Measurements from ENCODE around the gene TOX3. TPM values are rescaled to one million over a fixed set of nuclear protein-coding genes. Genes with fewer than 3 reads are reported as not detected.

Gene TOX3
- polyA plus RNA-seq, 1 donor from 2014 or later: 2.3 TPM

DNA sequence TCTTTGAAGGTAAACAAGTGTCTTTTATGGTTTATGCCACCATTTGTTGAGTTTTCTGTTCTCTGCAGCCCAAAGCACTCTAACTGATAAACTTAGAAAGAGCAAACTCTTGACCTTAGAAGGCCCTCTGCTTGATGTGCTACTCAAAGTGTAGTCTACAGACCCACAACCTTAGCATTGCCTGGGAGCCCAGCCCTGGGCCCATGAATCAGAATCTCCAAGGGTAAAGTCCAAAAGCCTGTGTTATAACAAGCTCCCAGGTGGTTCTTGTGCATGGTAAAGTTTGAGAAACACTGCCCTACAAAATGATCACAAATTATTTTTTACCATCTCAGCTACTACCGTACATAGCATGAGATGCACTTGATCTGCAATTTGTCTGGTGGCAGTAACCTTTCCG lies 6.0 kb downstream of the TOX3 start:
- Histone ChIP-seq H3K27me3 (ENCODE audit: insufficient read depth, low read depth, low read length) (no peaks in the 10 kb centered on the region), H3K9ac (ENCODE audit: low read length) (no peak overlapping the region), H3K4me3 (ENCODE audit: low read length) (no peak overlapping the region), H3K4me2 (ENCODE audit: low read length) (no peak overlapping the region), H3K79me2 (replicated peaks; ENCODE audit: insufficient read depth, low read length) (peaks cover 99% of the 10 kb centered on the region), H3F3A (ENCODE audit: insufficient read depth, low read length, poor library complexity, severe bottlenecking) (no peaks in the 10 kb centered on the region), H2AFZ (ENCODE audit: low read depth, low read length) (no peak overlapping the region), H4K20me1 (ENCODE audit: insufficient read depth) (no peaks in the 10 kb centered on the region), H3K27ac (ENCODE audit: low read length) (no peak overlapping the region), H3K9me3 (ENCODE audit: low read length) (no peaks in the 10 kb centered on the region), H3K36me3 (ENCODE audit: insufficient read depth, low read length) (no peaks in the 10 kb centered on the region), H3K9me2 (ENCODE audit: insufficient read depth, low read length) (no peaks in the 10 kb centered on the region)
- TF ChIP-seq, protein P1, sequence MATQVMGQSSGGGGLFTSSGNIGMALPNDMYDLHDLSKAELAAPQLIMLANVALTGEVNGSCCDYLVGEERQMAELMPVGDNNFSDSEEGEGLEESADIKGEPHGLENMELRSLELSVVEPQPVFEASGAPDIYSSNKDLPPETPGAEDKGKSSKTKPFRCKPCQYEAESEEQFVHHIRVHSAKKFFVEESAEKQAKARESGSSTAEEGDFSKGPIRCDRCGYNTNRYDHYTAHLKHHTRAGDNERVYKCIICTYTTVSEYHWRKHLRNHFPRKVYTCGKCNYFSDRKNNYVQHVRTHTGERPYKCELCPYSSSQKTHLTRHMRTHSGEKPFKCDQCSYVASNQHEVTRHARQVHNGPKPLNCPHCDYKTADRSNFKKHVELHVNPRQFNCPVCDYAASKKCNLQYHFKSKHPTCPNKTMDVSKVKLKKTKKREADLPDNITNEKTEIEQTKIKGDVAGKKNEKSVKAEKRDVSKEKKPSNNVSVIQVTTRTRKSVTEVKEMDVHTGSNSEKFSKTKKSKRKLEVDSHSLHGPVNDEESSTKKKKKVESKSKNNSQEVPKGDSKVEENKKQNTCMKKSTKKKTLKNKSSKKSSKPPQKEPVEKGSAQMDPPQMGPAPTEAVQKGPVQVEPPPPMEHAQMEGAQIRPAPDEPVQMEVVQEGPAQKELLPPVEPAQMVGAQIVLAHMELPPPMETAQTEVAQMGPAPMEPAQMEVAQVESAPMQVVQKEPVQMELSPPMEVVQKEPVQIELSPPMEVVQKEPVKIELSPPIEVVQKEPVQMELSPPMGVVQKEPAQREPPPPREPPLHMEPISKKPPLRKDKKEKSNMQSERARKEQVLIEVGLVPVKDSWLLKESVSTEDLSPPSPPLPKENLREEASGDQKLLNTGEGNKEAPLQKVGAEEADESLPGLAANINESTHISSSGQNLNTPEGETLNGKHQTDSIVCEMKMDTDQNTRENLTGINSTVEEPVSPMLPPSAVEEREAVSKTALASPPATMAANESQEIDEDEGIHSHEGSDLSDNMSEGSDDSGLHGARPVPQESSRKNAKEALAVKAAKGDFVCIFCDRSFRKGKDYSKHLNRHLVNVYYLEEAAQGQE (IDR thresholded peaks at IDR 0.05; ENCODE audit: borderline replicate concordance): no peak
- TF ChIP-seq POLR2AphosphoS5 (IDR thresholded peaks at IDR 0.05) (no peak), EP300 (conservative IDR thresholded peaks at IDR 0.05; ENCODE audit: poor library complexity, severe bottlenecking) (no peak), RAD21 (conservative IDR thresholded peaks at IDR 0.05) (no peak), MXI1 (conservative IDR thresholded peaks at IDR 0.05; ENCODE audit: poor library complexity, severe bottlenecking) (no peak), TAF1 (IDR thresholded peaks at IDR 0.05; ENCODE audit: low read depth) (no peak), EZH2 (IDR thresholded peaks at IDR 0.05; ENCODE audit: borderline replicate concordance, insufficient read depth, low read length, poor library complexity, severe bottlenecking) (no peak), SMC3 (conservative IDR thresholded peaks at IDR 0.05; ENCODE audit: poor library complexity) (no peak)
- TF ChIP-seq, protein P2, sequence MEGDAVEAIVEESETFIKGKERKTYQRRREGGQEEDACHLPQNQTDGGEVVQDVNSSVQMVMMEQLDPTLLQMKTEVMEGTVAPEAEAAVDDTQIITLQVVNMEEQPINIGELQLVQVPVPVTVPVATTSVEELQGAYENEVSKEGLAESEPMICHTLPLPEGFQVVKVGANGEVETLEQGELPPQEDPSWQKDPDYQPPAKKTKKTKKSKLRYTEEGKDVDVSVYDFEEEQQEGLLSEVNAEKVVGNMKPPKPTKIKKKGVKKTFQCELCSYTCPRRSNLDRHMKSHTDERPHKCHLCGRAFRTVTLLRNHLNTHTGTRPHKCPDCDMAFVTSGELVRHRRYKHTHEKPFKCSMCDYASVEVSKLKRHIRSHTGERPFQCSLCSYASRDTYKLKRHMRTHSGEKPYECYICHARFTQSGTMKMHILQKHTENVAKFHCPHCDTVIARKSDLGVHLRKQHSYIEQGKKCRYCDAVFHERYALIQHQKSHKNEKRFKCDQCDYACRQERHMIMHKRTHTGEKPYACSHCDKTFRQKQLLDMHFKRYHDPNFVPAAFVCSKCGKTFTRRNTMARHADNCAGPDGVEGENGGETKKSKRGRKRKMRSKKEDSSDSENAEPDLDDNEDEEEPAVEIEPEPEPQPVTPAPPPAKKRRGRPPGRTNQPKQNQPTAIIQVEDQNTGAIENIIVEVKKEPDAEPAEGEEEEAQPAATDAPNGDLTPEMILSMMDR (IDR thresholded peaks at IDR 0.05; ENCODE audit: poor library complexity, severe bottlenecking): no peak

DNA sequence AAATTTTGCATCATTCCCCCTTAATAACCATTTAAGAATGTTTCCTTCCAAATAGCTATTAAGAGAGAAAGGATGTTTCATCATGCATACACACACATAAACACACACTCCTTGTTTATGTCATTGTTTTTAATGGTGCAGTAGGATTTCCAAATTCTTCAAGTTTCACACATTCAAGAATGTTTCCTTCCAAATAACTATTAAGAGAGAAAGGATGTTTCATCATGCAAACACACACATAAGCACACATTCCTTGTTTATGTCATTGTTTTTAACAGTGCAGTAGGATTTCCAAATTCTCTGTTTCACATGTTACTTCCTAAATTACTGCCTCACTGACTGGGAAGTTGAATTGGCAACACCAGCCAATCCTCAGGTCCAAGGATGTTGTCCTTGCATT lies 7.8 kb downstream of the TOX3 start:
- Histone ChIP-seq H3K4me3 (ENCODE audit: low read length) (no peak overlapping the region), H3K27ac (ENCODE audit: low read length) (no peak overlapping the region), H3K9ac (ENCODE audit: low read length) (no peak overlapping the region), H4K20me1 (ENCODE audit: insufficient read depth) (no peaks in the 10 kb centered on the region), H2AFZ (ENCODE audit: low read depth, low read length) (no peak overlapping the region), H3K36me3 (ENCODE audit: insufficient read depth, low read length) (no peaks in the 10 kb centered on the region), H3K27me3 (ENCODE audit: insufficient read depth, low read depth, low read length) (no peaks in the 10 kb centered on the region), H3F3A (ENCODE audit: insufficient read depth, low read length, poor library complexity, severe bottlenecking) (no peaks in the 10 kb centered on the region), H3K79me2 (replicated peaks; ENCODE audit: insufficient read depth, low read length) (peaks cover 99% of the 10 kb centered on the region), H3K9me3 (ENCODE audit: low read length) (no peaks in the 10 kb centered on the region), H3K4me2 (ENCODE audit: low read length) (no peak overlapping the region), H3K9me2 (ENCODE audit: insufficient read depth, low read length) (no peaks in the 10 kb centered on the region)
- TF ChIP-seq EP300 (conservative IDR thresholded peaks at IDR 0.05; ENCODE audit: poor library complexity, severe bottlenecking): no peak
- no peak for TF ChIP-seq EZH2 (IDR thresholded peaks at IDR 0.05; ENCODE audit: borderline replicate concordance, insufficient read depth, low read length, poor library complexity, severe bottlenecking)
- no peak for TF ChIP-seq TAF1 (IDR thresholded peaks at IDR 0.05; ENCODE audit: low read depth)
- no peak for TF ChIP-seq POLR2AphosphoS5 (IDR thresholded peaks at IDR 0.05)
- TF ChIP-seq, protein P2 (IDR thresholded peaks at IDR 0.05; ENCODE audit: poor library complexity, severe bottlenecking): no peak
- TF ChIP-seq SMC3 (conservative IDR thresholded peaks at IDR 0.05; ENCODE audit: poor library complexity): no peak
